ENCODE data around the gene ZDHHC21.

DNA sequence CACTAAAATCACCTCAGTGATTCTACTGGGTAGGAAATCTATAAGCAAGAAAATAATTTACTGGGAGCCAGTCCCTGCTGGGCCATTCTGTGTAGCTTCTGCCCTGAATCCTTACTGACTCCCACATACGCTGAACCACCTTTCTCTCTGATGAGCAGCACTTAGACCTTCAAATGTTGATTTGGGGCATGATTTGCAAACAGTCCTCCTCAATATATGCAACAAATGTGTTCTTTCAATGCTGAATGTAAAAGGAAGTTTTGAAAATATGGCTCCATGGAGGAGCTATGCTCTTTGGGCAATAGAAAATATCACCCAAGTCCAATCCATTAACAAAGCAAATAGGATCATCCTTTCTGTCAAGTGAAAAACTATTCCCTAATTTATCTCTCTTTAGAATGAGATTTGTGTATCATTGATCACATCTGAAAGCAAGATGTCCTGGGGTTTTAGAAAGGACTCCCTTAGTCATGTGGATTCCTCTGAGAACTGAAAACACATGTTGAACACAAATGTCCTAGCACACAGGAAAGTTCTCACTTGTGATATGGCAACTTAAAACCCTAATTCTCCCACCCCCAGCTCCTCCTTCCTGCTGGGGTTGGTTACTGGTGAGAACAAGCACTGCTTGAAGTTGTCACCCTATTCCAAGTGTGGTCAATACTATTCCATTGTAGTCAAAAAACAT, 38.2 kb upstream of the ZDHHC21 start:
- TF ChIP-seq POLR2AphosphoS5 (IDR thresholded peaks at IDR 0.05; ENCODE audit: low read depth, low read length): no peak
- no peak for TF ChIP-seq SIN3A (IDR thresholded peaks at IDR 0.05; ENCODE audit: borderline replicate concordance, insufficient read depth, low read length)
- TF ChIP-seq TAF1 (IDR thresholded peaks at IDR 0.05; ENCODE audit: borderline replicate concordance, insufficient read depth, low read length): no peak

Data from PFSK-1 (cell line).